Measurements from ENCODE around the gene NR1D2.

NR1D2 gene

GRCh38 chr3:23948761-23949160, 3.7 kb downstream of the NR1D2 start:
- Histone ChIP-seq H3K9ac (ENCODE audit: low read depth, low read length) (no peak overlapping the region), H3K4me3 (ENCODE audit: low read depth, low read length) (no peak overlapping the region), H3K27ac (ENCODE audit: low read depth, low read length) (no peak overlapping the region), H3K36me3 (ENCODE audit: control insufficient read depth, insufficient read depth, low read length) (no peaks in the 10 kb centered on the region), H3K9me3 (ENCODE audit: control insufficient read depth, insufficient read depth, low read length) (no peaks in the 10 kb centered on the region), H3K4me1 (ENCODE audit: control insufficient read depth, insufficient read depth, low read length) (peaks cover 15% of the 10 kb centered on the region), H3K27me3 (ENCODE audit: control insufficient read depth, insufficient read depth, low read length) (no peaks in the 10 kb centered on the region)

GRCh38 chr3:23949784-23950183, 4.7 kb downstream of the NR1D2 start:
- Histone ChIP-seq H3K9ac (ENCODE audit: low read depth, low read length) (no peak overlapping the region), H3K4me3 (ENCODE audit: low read depth, low read length) (no peak overlapping the region), H3K36me3 (ENCODE audit: control insufficient read depth, insufficient read depth, low read length) (peaks cover 5% of the 10 kb centered on the region), H3K27me3 (ENCODE audit: control insufficient read depth, insufficient read depth, low read length) (no peaks in the 10 kb centered on the region), H3K9me3 (ENCODE audit: control insufficient read depth, insufficient read depth, low read length) (no peaks in the 10 kb centered on the region), H3K4me1 (ENCODE audit: control insufficient read depth, insufficient read depth, low read length) (peaks cover 12% of the 10 kb centered on the region), H3K27ac (ENCODE audit: low read depth, low read length) (no peak overlapping the region)

- Histone ChIP-seq H3K9ac (ENCODE audit: low read depth, low read length) (no peak overlapping the region), H3K27ac (ENCODE audit: low read depth, low read length) (no peak overlapping the region), H3K36me3 (ENCODE audit: control insufficient read depth, insufficient read depth, low read length) (peaks cover 9% of the 10 kb centered on the region), H3K4me3 (ENCODE audit: low read depth, low read length) (no peak overlapping the region), H3K9me3 (ENCODE audit: control insufficient read depth, insufficient read depth, low read length) (no peaks in the 10 kb centered on the region), H3K27me3 (ENCODE audit: control insufficient read depth, insufficient read depth, low read length) (no peaks in the 10 kb centered on the region), H3K4me1 (ENCODE audit: control insufficient read depth, insufficient read depth, low read length) (peaks cover 12% of the 10 kb centered on the region)
Observed at GRCh38 chr3:23950293-23950692, 5.2 kb downstream of the NR1D2 start.

GRCh38 chr3:23952646-23953045, 7.6 kb downstream of the NR1D2 start:
- Histone ChIP-seq H3K9me3 (ENCODE audit: control insufficient read depth, insufficient read depth, low read length) (no peaks in the 10 kb centered on the region), H3K27ac (ENCODE audit: low read depth, low read length) (no peak overlapping the region), H3K36me3 (ENCODE audit: control insufficient read depth, insufficient read depth, low read length) (peaks cover 19% of the 10 kb centered on the region), H3K27me3 (ENCODE audit: control insufficient read depth, insufficient read depth, low read length) (no peaks in the 10 kb centered on the region), H3K4me3 (ENCODE audit: low read depth, low read length) (no peak overlapping the region), H3K9ac (ENCODE audit: low read depth, low read length) (no peak overlapping the region), H3K4me1 (ENCODE audit: control insufficient read depth, insufficient read depth, low read length) (peaks cover 1% of the 10 kb centered on the region)

- Histone ChIP-seq H3K27me3 (ENCODE audit: control insufficient read depth, insufficient read depth, low read length) (no peaks in the 10 kb centered on the region), H3K4me1 (ENCODE audit: control insufficient read depth, insufficient read depth, low read length) (no peaks in the 10 kb centered on the region), H3K9me3 (ENCODE audit: control insufficient read depth, insufficient read depth, low read length) (no peaks in the 10 kb centered on the region), H3K9ac (ENCODE audit: low read depth, low read length) (no peak overlapping the region), H3K36me3 (ENCODE audit: control insufficient read depth, insufficient read depth, low read length) (peaks cover 23% of the 10 kb centered on the region), H3K27ac (ENCODE audit: low read depth, low read length) (no peak overlapping the region), H3K4me3 (ENCODE audit: low read depth, low read length) (no peak overlapping the region)
Observed at GRCh38 chr3:23953523-23953922, 8.4 kb downstream of the NR1D2 start.

GRCh38 chr3:23954144-23954543, 9.1 kb downstream of the NR1D2 start:
- H3K9ac ChIP-seq (ENCODE audit: low read depth, low read length): no peak overlapping the region
- no peak overlapping the region for H3K27ac ChIP-seq (ENCODE audit: low read depth, low read length)
- H3K4me3 ChIP-seq (ENCODE audit: low read depth, low read length): no peak overlapping the region

GRCh38 chr3:23956701-23957100, 11.6 kb downstream of the NR1D2 start:
- Histone ChIP-seq H3K36me3 (ENCODE audit: control insufficient read depth, insufficient read depth, low read length) (peaks cover 41% of the 10 kb centered on the region), H3K9ac (ENCODE audit: low read depth, low read length) (no peak overlapping the region), H3K27ac (ENCODE audit: low read depth, low read length) (no peak overlapping the region), H3K4me1 (ENCODE audit: control insufficient read depth, insufficient read depth, low read length) (no peaks in the 10 kb centered on the region), H3K9me3 (ENCODE audit: control insufficient read depth, insufficient read depth, low read length) (no peaks in the 10 kb centered on the region), H3K4me3 (ENCODE audit: low read depth, low read length) (no peak overlapping the region), H3K27me3 (ENCODE audit: control insufficient read depth, insufficient read depth, low read length) (no peaks in the 10 kb centered on the region)

More at GRCh38 chr3:23954144-23954543, 9.1 kb downstream of the NR1D2 start:
- no peaks in the 10 kb centered on the region for H3K27me3 ChIP-seq (ENCODE audit: control insufficient read depth, insufficient read depth, low read length)
- H3K4me1 ChIP-seq (ENCODE audit: control insufficient read depth, insufficient read depth, low read length): no peaks in the 10 kb centered on the region
- H3K36me3 ChIP-seq (ENCODE audit: control insufficient read depth, insufficient read depth, low read length): peaks cover 24% of the 10 kb centered on the region
- no peaks in the 10 kb centered on the region for H3K9me3 ChIP-seq (ENCODE audit: control insufficient read depth, insufficient read depth, low read length)

GRCh38 chr3:23959135-23959900, 14.2 kb downstream of the NR1D2 start:
- Histone ChIP-seq H3K9ac (ENCODE audit: low read depth, low read length) (no peak overlapping the region), H3K9me3 (ENCODE audit: control insufficient read depth, insufficient read depth, low read length) (no peaks in the 10 kb centered on the region), H3K4me1 (ENCODE audit: control insufficient read depth, insufficient read depth, low read length) (no peaks in the 10 kb centered on the region), H3K36me3 (ENCODE audit: control insufficient read depth, insufficient read depth, low read length) (peaks cover 63% of the 10 kb centered on the region), H3K4me3 (ENCODE audit: low read depth, low read length) (no peak overlapping the region), H3K27ac (ENCODE audit: low read depth, low read length) (no peak overlapping the region), H3K27me3 (ENCODE audit: control insufficient read depth, insufficient read depth, low read length) (no peaks in the 10 kb centered on the region)

- peaks cover 66% of the 10 kb centered on the region for H3K36me3 ChIP-seq (ENCODE audit: control insufficient read depth, insufficient read depth, low read length)
- H3K4me3 ChIP-seq (ENCODE audit: low read depth, low read length): no peak overlapping the region
- no peak overlapping the region for H3K9ac ChIP-seq (ENCODE audit: low read depth, low read length)
Observed at GRCh38 chr3:23960649-23961048, 15.6 kb downstream of the NR1D2 start.

GRCh38 chr3:23961066-23961465, 16.0 kb downstream of the NR1D2 start:
- H3K27ac ChIP-seq (ENCODE audit: low read depth, low read length): no peak overlapping the region
- no peaks in the 10 kb centered on the region for H3K4me1 ChIP-seq (ENCODE audit: control insufficient read depth, insufficient read depth, low read length)
- H3K4me3 ChIP-seq (ENCODE audit: low read depth, low read length): no peak overlapping the region
- no peaks in the 10 kb centered on the region for H3K27me3 ChIP-seq (ENCODE audit: control insufficient read depth, insufficient read depth, low read length)
- no peaks in the 10 kb centered on the region for H3K9me3 ChIP-seq (ENCODE audit: control insufficient read depth, insufficient read depth, low read length)
- no peak overlapping the region for H3K9ac ChIP-seq (ENCODE audit: low read depth, low read length)
- H3K36me3 ChIP-seq (ENCODE audit: control insufficient read depth, insufficient read depth, low read length): peaks cover 67% of the 10 kb centered on the region

More at GRCh38 chr3:23960649-23961048, 15.6 kb downstream of the NR1D2 start:
- H3K27ac ChIP-seq (ENCODE audit: low read depth, low read length): no peak overlapping the region
- H3K4me1 ChIP-seq (ENCODE audit: control insufficient read depth, insufficient read depth, low read length): no peaks in the 10 kb centered on the region
- H3K27me3 ChIP-seq (ENCODE audit: control insufficient read depth, insufficient read depth, low read length): no peaks in the 10 kb centered on the region
- H3K9me3 ChIP-seq (ENCODE audit: control insufficient read depth, insufficient read depth, low read length): no peaks in the 10 kb centered on the region

GRCh38 chr3:23961913-23962312, 16.8 kb downstream of the NR1D2 start:
- Histone ChIP-seq H3K27ac (ENCODE audit: low read depth, low read length) (no peak overlapping the region), H3K4me3 (ENCODE audit: low read depth, low read length) (no peak overlapping the region), H3K9ac (ENCODE audit: low read depth, low read length) (no peak overlapping the region), H3K27me3 (ENCODE audit: control insufficient read depth, insufficient read depth, low read length) (no peaks in the 10 kb centered on the region), H3K9me3 (ENCODE audit: control insufficient read depth, insufficient read depth, low read length) (no peaks in the 10 kb centered on the region), H3K36me3 (ENCODE audit: control insufficient read depth, insufficient read depth, low read length) (peaks cover 68% of the 10 kb centered on the region), H3K4me1 (ENCODE audit: control insufficient read depth, insufficient read depth, low read length) (no peaks in the 10 kb centered on the region)
